OCI-LY7 (cell line): ENCODE results near the gene UTP18. TPM values are rescaled to one million over a fixed set of nuclear protein-coding genes. Genes with fewer than 3 reads are reported as not detected.

ENCODE experiments used
- BruUV-seq: library from RNA; stranded (reverse); fragments of 400-500 nt; replicated peaks from 2 replicates; lab custom pipeline; 2021; lab: Mats Ljungman, UMichigan
- CTCF ChIA-PET: fragments of 300-600 bp; sonication (Branson Sonifier 250); formaldehyde crosslinking; loops from one replicate; lab custom pipeline; 2022; ENCODE audit warnings: antibody characterized with exemption; ENCODE audit not compliant: unreplicated experiment; lab: Charles Lee
- POLR2A ChIA-PET: fragments of 300-600 bp; sonication (Branson Sonifier 250); formaldehyde crosslinking; loops from one replicate; lab custom pipeline; 2022; ENCODE audit warnings: antibody characterized with exemption; lab: Charles Lee
- DNase-seq: peaks from one replicate; pipeline ENCODE4 v3.0.0-alpha.2; 2015; ENCODE audit warnings: low spot score
- H2AFZ ChIP-seq: fragments of 200-600 bp; sonication (generic), shearing (Covaris generic); 2 replicates; pipeline ENCODE4 v1.6.1; 2014; ENCODE audit warnings: mild to moderate bottlenecking, antibody characterized with exemption, low read length, moderate library complexity
- H3K27ac ChIP-seq: fragments of 200-600 bp; sonication (generic); 2 replicates; pipeline ENCODE4 v1.5.1; 2014; ENCODE audit warnings: mixed run types, low read depth, mild to moderate bottlenecking, moderate library complexity, low read length, inconsistent platforms; ENCODE audit not compliant: poor library complexity, severe bottlenecking
- H3K36me3 ChIP-seq: fragments of 200-600 bp; sonication (generic); 2 replicates; pipeline ENCODE4 v1.6.1; 2014; ENCODE audit warnings: mild to moderate bottlenecking, antibody characterized with exemption, low read length, moderate library complexity, mixed read lengths; ENCODE audit not compliant: insufficient read depth
- H3K4me1 ChIP-seq: fragments of 200-600 bp; sonication (generic); 2 replicates; pipeline ENCODE4 v1.5.1; 2014; ENCODE audit warnings: mild to moderate bottlenecking, low read length; ENCODE audit not compliant: insufficient read depth, poor library complexity, severe bottlenecking
- H3K4me2 ChIP-seq: fragments of 200-600 bp; sonication (generic); 2 replicates; pipeline ENCODE4 v1.6.1; 2014; ENCODE audit warnings: mild to moderate bottlenecking, low read length
- H3K4me3 ChIP-seq: fragments of 200-600 bp; sonication (generic); 2 replicates; pipeline ENCODE4 v1.5.1; 2014; ENCODE audit warnings: mild to moderate bottlenecking, low read depth, low read length; ENCODE audit not compliant: poor library complexity, severe bottlenecking
- H3K79me2 ChIP-seq: fragments of 200-600 bp; sonication (generic); 2 replicates; pipeline ENCODE4 v1.6.1; 2016; ENCODE audit warnings: low read depth, mild to moderate bottlenecking, low read length, moderate library complexity, mixed read lengths; ENCODE audit not compliant: insufficient read depth
- H3K9me2 ChIP-seq: fragments of 200-600 bp; sonication (generic); 2 replicates; pipeline ENCODE4 v1.6.1; 2016; ENCODE audit warnings: mild to moderate bottlenecking, low read length, mixed read lengths; ENCODE audit not compliant: insufficient read depth
- H3K9me3 ChIP-seq: fragments of 200-600 bp; sonication (generic); 2 replicates; pipeline ENCODE4 v1.6.1; 2014; ENCODE audit warnings: mild to moderate bottlenecking, mixed run types, low read length, mixed read lengths
- H4K20me1 ChIP-seq: fragments of 200-600 bp; sonication (generic); 2 replicates; pipeline ENCODE4 v1.6.1; 2014; ENCODE audit warnings: mild to moderate bottlenecking, antibody characterized with exemption, low read length, moderate library complexity, mixed read lengths; ENCODE audit not compliant: insufficient read depth
- CTCF ChIP-seq: fragments of 200-600 bp; sonication (generic); conservative IDR thresholded peaks from 2 replicates; pipeline ENCODE4 v1.5.1; 2014; ENCODE audit warnings: mild to moderate bottlenecking, antibody characterized with exemption, low read length, moderate library complexity, mixed read lengths
- EZH2phosphoT487 ChIP-seq: fragments of 200-600 bp; sonication (generic); IDR thresholded peaks from 2 replicates; pipeline ENCODE4 v1.6.1; 2018; ENCODE audit warnings: low read depth, borderline replicate concordance, mild to moderate bottlenecking, mixed run types, antibody characterized with exemption, low read length, moderate library complexity, mixed read lengths
- intact Hi-C: fragments of 100-400 bp; cut with micrococcal nuclease; formaldehyde crosslinking; loops from one replicate; pipeline ENCODE4 v1.10.0; 2022; ENCODE audit not compliant: unreplicated experiment
- total RNA-seq, 2 experiments: library from RNA; depleted of rRNA in 1 of 2; stranded (reverse); fragments of >200 nt in 1 of 2; shearing (Covaris generic) in 1 of 2; gene quantifications; 2 replicates each; pipeline ENCODE4 v1.2.3, GENCODE V29; 2014 to 2022

The UTP18 gene
- total RNA-seq, 2 experiments from 2014 or later: 58.1 to 68.3 TPM

DNA sequence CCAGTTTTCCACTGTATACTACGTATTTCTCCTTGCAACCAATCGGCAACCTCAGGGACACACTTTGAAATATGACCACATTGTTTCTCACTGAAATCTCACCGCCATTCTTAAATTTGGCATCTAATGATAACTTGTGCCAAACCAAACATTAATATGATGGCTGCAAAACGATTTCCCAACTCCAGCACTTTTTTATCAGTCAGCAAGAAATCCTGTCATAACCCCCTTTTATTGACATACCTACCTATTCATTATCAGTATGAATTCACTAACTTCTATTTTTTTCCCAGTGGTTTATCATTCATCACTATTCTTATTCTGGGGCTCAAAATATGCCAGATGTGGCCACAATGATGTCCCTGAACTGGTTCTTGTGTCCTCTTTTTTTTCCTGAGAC lies 16.3 kb upstream of the UTP18 start:
- TF ChIP-seq CTCF: no peak
- no peak for TF ChIP-seq EZH2phosphoT487
- intact Hi-C loops: no loop called here
- DNase-seq: no peak
- no peaks in the 10 kb centered on the region for H4K20me1 ChIP-seq
- H2AFZ ChIP-seq: no peak overlapping the region
- H3K9me2 ChIP-seq: no peaks in the 10 kb centered on the region
- BruUV-seq: no TSS peak
- peaks cover 23% of the 10 kb centered on the region for H3K4me1 ChIP-seq
- no peak overlapping the region for H3K4me2 ChIP-seq
- peaks cover 23% of the 10 kb centered on the region for H3K36me3 ChIP-seq
- ChIA-PET CTCF (no interaction called here), POLR2A (no interaction called here)
- H3K79me2 ChIP-seq: peaks cover 25% of the 10 kb centered on the region
- no peak overlapping the region for H3K4me3 ChIP-seq
- H3K27ac ChIP-seq: no peak overlapping the region
- H3K9me3 ChIP-seq: no peaks in the 10 kb centered on the region

- no TSS peak for BruUV-seq
- POLR2A ChIA-PET: no interaction called here
- H2AFZ ChIP-seq: no peak overlapping the region
- no peak for DNase-seq
- TF ChIP-seq EZH2phosphoT487 (no peak), CTCF (no peak)
- H3K9me3 ChIP-seq: peaks cover 4% of the 10 kb centered on the region; the same call in 1 of the 2 replicates
- peaks cover 34% of the 10 kb centered on the region for H3K36me3 ChIP-seq
- H3K9me2 ChIP-seq: no peaks in the 10 kb centered on the region
- no peak overlapping the region for H3K27ac ChIP-seq
- peaks cover 8% of the 10 kb centered on the region for H3K4me1 ChIP-seq
- no peaks in the 10 kb centered on the region for H4K20me1 ChIP-seq
- CTCF ChIA-PET: no interaction called here
- intact Hi-C loops: no loop called here
- H3K79me2 ChIP-seq: peaks cover 15% of the 10 kb centered on the region; the same call in 1 of the 2 replicates
- no peak overlapping the region for H3K4me3 ChIP-seq
- H3K4me2 ChIP-seq: no peak overlapping the region
These were observed 14.8 kb upstream of the UTP18 start for GRCh38 chr17:51245535-51245934.

DNA sequence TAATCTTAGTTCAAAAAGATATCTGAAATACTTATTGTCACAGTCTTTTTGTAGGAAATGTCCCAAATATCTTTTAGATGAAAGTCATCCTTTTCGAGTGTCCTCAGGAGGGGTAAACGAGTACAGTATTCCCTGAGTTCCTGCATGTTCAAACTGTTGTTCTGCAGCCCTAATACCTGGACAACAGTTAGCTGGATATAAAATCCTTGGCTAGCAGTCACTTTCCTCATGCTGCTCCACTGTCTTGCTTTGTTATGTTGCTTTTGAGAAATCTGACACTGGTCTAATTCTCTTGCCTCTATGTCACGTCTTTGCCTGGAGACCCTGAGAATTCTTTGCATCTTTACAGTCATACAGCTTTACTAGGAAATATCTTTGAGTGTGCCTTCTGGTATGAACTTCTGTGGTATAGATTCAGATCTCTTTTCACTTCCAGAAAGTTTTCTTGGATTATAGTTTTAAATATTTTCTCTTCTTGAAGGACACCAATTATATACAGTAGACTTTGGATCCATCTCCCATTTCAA lies 10.0 kb upstream of the UTP18 start:
- ChIA-PET CTCF (no interaction called here), POLR2A (interaction anchor here (1.6 kb wide), 1 partner anchor 11 kb away, joined by 6 read pairs; no protein-coding TSS in a partner anchor)
- Histone ChIP-seq H4K20me1 (no peaks in the 10 kb centered on the region), H3K27ac (no peak overlapping the region), H3K9me3 (peaks cover 5% of the 10 kb centered on the region; the same call in 1 of the 2 replicates), H3K4me3 (no peak overlapping the region), H3K4me1 (no peaks in the 10 kb centered on the region), H3K79me2 (peaks cover 56% of the 10 kb centered on the region), H3K4me2 (no peak overlapping the region), H3K9me2 (no peaks in the 10 kb centered on the region), H2AFZ (no peak overlapping the region), H3K36me3 (peaks cover 71% of the 10 kb centered on the region)
- intact Hi-C loops: no loop called here
- no peak for TF ChIP-seq EZH2phosphoT487
- TF ChIP-seq CTCF: no peak
- TSS peak; percentile 22 for BruUV-seq
- no peak for DNase-seq
